Colonic mucosa (tissue), 4 donors: ENCODE data around the gene ENOX2. TPM values are rescaled to one million over a fixed set of nuclear protein-coding genes. Genes with fewer than 3 reads are reported as not detected.
A peak's percentile ranks its signal among the peaks of the same experiment; 100 is the strongest.

Source experiments
- DNase-seq: peaks from one replicate; pipeline ENCODE4 v3.0.0-alpha.2; 2020
- H3K27ac ChIP-seq: fragments of 200-600 bp; one replicate; pipeline ENCODE4 v1.8.0; 2021
- H3K27me3 ChIP-seq: fragments of 200-600 bp; one replicate; pipeline ENCODE4 v1.8.0; 2021
- H3K36me3 ChIP-seq: fragments of 200-600 bp; one replicate; pipeline ENCODE4 v1.8.0; 2021
- H3K4me1 ChIP-seq: fragments of 200-600 bp; one replicate; pipeline ENCODE4 v1.8.0; 2021; ENCODE audit warnings: mild to moderate bottlenecking
- H3K4me3 ChIP-seq: fragments of 200-600 bp; one replicate; pipeline ENCODE4 v1.8.0; 2021
- H3K9ac ChIP-seq, 2 donors: one replicate each; pipeline ENCODE4 v1.7.0; 2013; ENCODE audit warnings: control low read depth in 2 of 2, low read depth in 2 of 2, low read length in 2 of 2
- H3K9me3 ChIP-seq: fragments of 200-600 bp; one replicate; pipeline ENCODE4 v1.8.0; 2021
- CTCF ChIP-seq: fragments of 200-600 bp; IDR thresholded peaks from one replicate; pipeline ENCODE4 v1.8.0; 2022; ENCODE audit warnings: antibody characterized with exemption, mild to moderate bottlenecking
- intact Hi-C: fragments of 100-400 bp; cut with DNase I; formaldehyde crosslinking; loops from one replicate; pipeline ENCODE4 v1.14.1; 2022
- total RNA-seq, 2 donors: library from RNA; stranded (reverse); fragmentation: NEBNext Ultra II Directional in 1 of 2; extraction: Animal tissue kit (Norgen Biotek cat#: 25700) in 1 of 2; gene quantifications; one replicate each; pipeline ENCODE4 v1.2.1, GENCODE V29; 2021
- donor health status: healthy.
- donor health status: DM: no; HTN: no; CAD: no.
- donor health status: DM: no; HTN: no; CAD: no.

ENOX2 gene
- total RNA-seq, 2 donors from 2014 or later = 8.0 to 13.7 TPM

DNA sequence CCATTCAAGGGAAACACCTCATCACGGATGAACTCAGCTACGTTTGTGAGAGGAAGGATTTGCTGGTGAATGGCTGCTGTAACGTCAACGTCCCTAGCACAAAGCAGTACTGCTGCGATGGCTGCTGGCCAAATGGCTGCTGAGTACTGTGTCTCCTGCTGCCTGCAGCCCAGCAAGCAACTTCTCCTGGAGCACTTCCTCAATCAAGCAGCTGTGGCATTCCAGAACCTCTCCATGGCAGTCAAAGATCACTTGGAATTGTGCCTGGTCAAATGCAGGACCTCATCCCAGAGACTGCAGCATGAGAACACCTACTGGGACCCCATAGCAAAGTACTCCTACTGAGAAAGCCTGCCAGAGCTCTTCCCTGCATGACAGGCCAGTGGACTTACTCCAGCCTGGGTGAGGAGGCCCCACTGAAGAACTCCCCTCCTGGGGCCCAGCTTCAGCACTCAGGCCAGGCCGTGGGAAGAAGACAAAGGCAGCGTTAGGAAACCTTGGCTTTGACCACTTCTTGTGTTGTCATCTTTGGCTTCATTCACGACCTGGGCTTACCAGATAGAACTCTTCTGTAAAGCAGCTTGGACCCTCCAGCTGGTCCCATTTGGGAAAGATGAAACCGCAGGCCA is 256.9 kb downstream of the ENOX2 start:
- H3K4me3 ChIP-seq = no peak overlapping the region
- intact Hi-C loops = no loop called here
- DNase-seq = peak; percentile 18

DNA sequence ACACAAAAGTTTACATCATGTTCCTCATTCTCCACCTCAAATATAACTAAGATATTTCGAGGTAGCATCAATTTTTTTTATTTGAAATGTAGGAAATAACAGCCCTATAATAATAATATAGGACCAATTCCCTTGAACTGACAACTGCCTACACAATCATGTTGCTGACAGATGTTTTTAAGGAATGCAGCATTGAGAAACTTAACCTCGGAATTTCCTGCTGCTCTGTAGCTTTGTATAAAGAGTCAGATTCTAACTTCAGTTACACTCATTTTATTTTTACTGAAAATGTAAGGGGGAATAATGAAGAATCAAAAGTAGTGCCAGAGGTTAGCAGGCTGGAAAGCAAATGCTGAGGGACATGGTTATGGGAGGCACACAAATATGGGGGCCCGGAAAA is 265.4 kb downstream of the ENOX2 start:
- intact Hi-C loops = no loop called here
- H3K4me3 ChIP-seq = no peak overlapping the region
- no peaks in the 10 kb centered on the region for H3K9me3 ChIP-seq
- no peak overlapping the region for H3K27ac ChIP-seq
- TF ChIP-seq CTCF = no peak
- H3K9ac ChIP-seq = no peak overlapping the region
- H3K4me1 ChIP-seq = no peaks in the 10 kb centered on the region
- no peaks in the 10 kb centered on the region for H3K36me3 ChIP-seq
- no peaks in the 10 kb centered on the region for H3K27me3 ChIP-seq
- no peak for DNase-seq

More for the DNA sequence above, 256.9 kb downstream of the ENOX2 start:
- no peak overlapping the region for H3K9ac ChIP-seq
- no peak overlapping the region for H3K27ac ChIP-seq
- no peaks in the 10 kb centered on the region for H3K9me3 ChIP-seq
- no peaks in the 10 kb centered on the region for H3K4me1 ChIP-seq
- no peaks in the 10 kb centered on the region for H3K36me3 ChIP-seq
- no peak for TF ChIP-seq CTCF
- H3K27me3 ChIP-seq = no peaks in the 10 kb centered on the region

- H3K9me3 ChIP-seq = no peaks in the 10 kb centered on the region
- intact Hi-C loops = no loop called here
- no peak for TF ChIP-seq CTCF
- H3K27ac ChIP-seq = no peak overlapping the region
- H3K27me3 ChIP-seq = no peaks in the 10 kb centered on the region
- DNase-seq = no peak
- no peaks in the 10 kb centered on the region for H3K36me3 ChIP-seq
- no peak overlapping the region for H3K9ac ChIP-seq
- no peaks in the 10 kb centered on the region for H3K4me1 ChIP-seq
- no peak overlapping the region for H3K4me3 ChIP-seq
These were observed 266.7 kb downstream of the ENOX2 start for GRCh38 chrX:130636277-130636676.

DNA sequence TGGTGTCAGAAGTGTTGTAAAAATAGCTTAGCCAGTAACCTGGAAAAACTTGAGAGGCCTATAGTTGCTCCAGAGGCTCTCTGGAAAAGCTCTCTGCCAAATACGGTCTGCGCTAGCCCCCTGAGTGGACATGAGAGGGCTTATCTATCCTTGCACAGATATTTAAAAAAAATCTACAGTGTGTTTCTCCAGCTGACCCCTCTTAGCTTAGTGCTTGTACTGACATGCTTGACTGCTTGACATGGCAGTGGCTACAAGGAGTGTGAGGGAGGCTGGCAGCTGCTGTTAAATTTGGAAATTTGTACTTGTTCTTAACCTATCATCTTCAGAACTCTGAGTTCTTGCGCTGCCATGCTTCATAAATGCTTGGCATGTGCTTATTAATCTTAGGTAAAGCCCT is 272.0 kb downstream of the ENOX2 start:
- Histone ChIP-seq H3K36me3 (no peaks in the 10 kb centered on the region), H3K9ac (no peak overlapping the region), H3K9me3 (no peaks in the 10 kb centered on the region), H3K4me3 (no peak overlapping the region), H3K4me1 (no peaks in the 10 kb centered on the region), H3K27me3 (no peaks in the 10 kb centered on the region), H3K27ac (no peak overlapping the region)
- TF ChIP-seq CTCF = no peak
- DNase-seq = no peak
- intact Hi-C loops = no loop called here

- Histone ChIP-seq H3K27me3 (no peaks in the 10 kb centered on the region), H3K27ac (no peak overlapping the region), H3K9me3 (no peaks in the 10 kb centered on the region), H3K4me3 (no peak overlapping the region), H3K36me3 (no peaks in the 10 kb centered on the region), H3K4me1 (no peaks in the 10 kb centered on the region), H3K9ac (no peak overlapping the region)
- no peak for TF ChIP-seq CTCF
- intact Hi-C loops = no loop called here
- no peak for DNase-seq
These were observed 274.5 kb downstream of the ENOX2 start for GRCh38 chrX:130628516-130628915.
